Activated T-cell treated with anti-CD3 and anti-CD28 coated beads, Interleukin-2, amount 50 U/mL, for 4 hours (primary cell): Measurements from ENCODE around the gene NOTCH2. TPM values are rescaled to one million over a fixed set of nuclear protein-coding genes. Genes with fewer than 3 reads are reported as not detected.

Experiments used
- ATAC-seq, 2 donors: fragments of 200-7000 bp; cut with Tn5 transposase; one replicate each; pipeline ENCODE4 v1.10.0; 2021
- DNase-seq: peaks from one replicate; pipeline ENCODE4 v3.0.0-alpha.2; 2020
- H3K27me3 Mint-ChIP-seq: one replicate; pipeline ENCODE4 v1.8.0; 2021; ENCODE audit warnings: low read depth, mixed read lengths
- H3K36me3 Mint-ChIP-seq: one replicate; pipeline ENCODE4 v1.8.0; 2022; ENCODE audit warnings: mixed read lengths; ENCODE audit not compliant: insufficient read depth
- H3K4me1 Mint-ChIP-seq: one replicate; pipeline ENCODE4 v1.8.0; 2021; ENCODE audit warnings: low read depth, mixed read lengths
- H3K4me3 Mint-ChIP-seq: one replicate; pipeline ENCODE4 v1.8.0; 2021; ENCODE audit warnings: mild to moderate bottlenecking, moderate library complexity, mixed read lengths
- H3K9me3 Mint-ChIP-seq: one replicate; pipeline ENCODE4 v1.8.0; 2021; ENCODE audit warnings: mixed read lengths
- total RNA-seq, 3 donors: library from RNA; stranded (reverse); gene quantifications; one replicate each; pipeline ENCODE4 v1.2.1, GENCODE V29; 2021

NOTCH2 gene
- total RNA-seq, 3 donors from 2014 or later: 53.4 to 60.8 (median 53.4) TPM

- Mint-ChIP-seq H3K27me3 (no peaks in the 10 kb centered on the region), H3K4me1 (peaks cover 4% of the 10 kb centered on the region), H3K36me3 (peaks cover 44% of the 10 kb centered on the region), H3K9me3 (no peaks in the 10 kb centered on the region), H3K4me3 (no peak overlapping the region)
- ATAC-seq: no peak
- no peak for DNase-seq
Measured at GRCh38 chr1:119974013-119974412, 95.4 kb downstream of the NOTCH2 start.

DNA sequence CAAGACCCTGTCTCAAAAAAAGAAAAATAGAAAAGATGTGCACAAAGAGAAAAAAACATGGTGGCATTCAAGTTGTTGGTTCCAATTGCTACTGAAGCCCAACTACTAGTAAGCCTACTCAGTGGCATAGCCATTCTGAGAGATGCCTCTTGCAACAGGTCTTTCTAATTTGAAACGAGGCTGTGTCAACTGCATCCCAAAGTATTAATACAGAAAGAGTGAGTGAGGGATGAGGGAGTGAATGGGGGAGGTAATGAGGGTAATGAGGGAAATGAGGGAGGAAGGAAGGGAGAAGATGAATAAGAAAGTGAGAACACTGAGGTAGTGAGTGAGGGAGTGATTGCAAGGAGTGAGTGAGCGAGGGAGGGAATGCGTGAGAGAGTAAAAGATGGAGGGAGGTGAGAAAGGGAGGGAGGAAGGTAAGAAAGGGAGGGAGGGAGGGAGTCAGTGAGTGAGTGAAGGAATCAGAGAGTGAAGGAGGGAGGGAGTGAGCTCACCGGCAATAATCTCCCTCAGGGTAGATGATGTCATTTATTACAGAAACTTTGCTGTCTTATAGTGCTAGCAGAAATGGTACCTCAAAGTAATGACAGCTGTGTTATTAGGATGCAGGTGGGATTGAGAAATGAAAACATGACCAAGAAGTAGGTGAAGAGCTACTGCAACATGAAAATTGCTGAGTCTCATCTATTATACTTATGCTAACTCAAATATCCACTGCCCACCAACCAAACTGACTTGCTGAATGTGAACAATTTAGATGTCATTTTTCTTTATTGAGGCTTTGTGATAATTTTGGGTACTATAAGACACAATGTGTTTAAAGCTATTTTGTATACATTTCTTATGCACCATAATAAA is 97.5 kb downstream of the NOTCH2 start:
- peaks cover 39% of the 10 kb centered on the region for H3K36me3 Mint-ChIP-seq
- peaks cover 7% of the 10 kb centered on the region for H3K4me1 Mint-ChIP-seq
- ATAC-seq (no peak), DNase-seq (no peak)
- no peaks in the 10 kb centered on the region for H3K27me3 Mint-ChIP-seq
- H3K4me3 Mint-ChIP-seq: no peak overlapping the region
- H3K9me3 Mint-ChIP-seq: no peaks in the 10 kb centered on the region

- peaks cover 6% of the 10 kb centered on the region for H3K4me1 Mint-ChIP-seq
- H3K27me3 Mint-ChIP-seq: no peaks in the 10 kb centered on the region
- H3K36me3 Mint-ChIP-seq: peaks cover 48% of the 10 kb centered on the region
- DNase-seq (no peak), ATAC-seq (no peak)
- no peak overlapping the region for H3K4me3 Mint-ChIP-seq
- no peaks in the 10 kb centered on the region for H3K9me3 Mint-ChIP-seq
Measured at GRCh38 chr1:119968601-119969000, 100.9 kb downstream of the NOTCH2 start.

GRCh38 chr1:119968068-119968492 is 101.4 kb downstream of the NOTCH2 start:
- DNase-seq (peak; percentile 76), ATAC-seq (peak; percentile 97 to 99)
- Mint-ChIP-seq H3K4me3 (no peak overlapping the region), H3K27me3 (no peaks in the 10 kb centered on the region), H3K9me3 (no peaks in the 10 kb centered on the region), H3K4me1 (peaks cover 6% of the 10 kb centered on the region), H3K36me3 (peaks cover 49% of the 10 kb centered on the region)

GRCh38 chr1:119966681-119967080 is 102.8 kb downstream of the NOTCH2 start:
- Mint-ChIP-seq H3K4me1 (peaks cover 6% of the 10 kb centered on the region), H3K4me3 (no peak overlapping the region), H3K9me3 (no peaks in the 10 kb centered on the region), H3K27me3 (no peaks in the 10 kb centered on the region), H3K36me3 (peaks cover 55% of the 10 kb centered on the region)
- DNase-seq: no peak
- ATAC-seq: no peak

DNA sequence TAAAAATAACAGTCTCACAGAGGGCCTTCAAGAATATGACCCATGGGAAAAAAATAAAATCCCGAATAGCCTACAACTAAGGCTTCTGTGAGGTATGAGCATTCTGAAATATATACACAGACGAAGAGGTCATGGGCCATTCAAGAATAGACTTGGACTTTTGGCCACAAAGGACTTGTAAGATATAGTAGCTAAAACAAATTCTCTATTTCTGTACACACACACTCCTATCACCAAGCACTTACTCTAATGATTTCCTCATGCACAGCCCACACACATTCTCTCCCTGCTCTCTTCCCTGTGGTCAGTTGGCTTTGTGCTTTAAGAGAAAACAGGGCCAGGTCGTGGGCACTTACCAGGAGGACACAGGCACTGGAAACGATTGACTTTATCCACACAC is 103.4 kb downstream of the NOTCH2 start:
- Mint-ChIP-seq H3K4me1 (peaks cover 6% of the 10 kb centered on the region), H3K9me3 (no peaks in the 10 kb centered on the region), H3K36me3 (peaks cover 51% of the 10 kb centered on the region), H3K27me3 (no peaks in the 10 kb centered on the region), H3K4me3 (no peak overlapping the region)
- no peak for ATAC-seq
- DNase-seq: no peak

DNA sequence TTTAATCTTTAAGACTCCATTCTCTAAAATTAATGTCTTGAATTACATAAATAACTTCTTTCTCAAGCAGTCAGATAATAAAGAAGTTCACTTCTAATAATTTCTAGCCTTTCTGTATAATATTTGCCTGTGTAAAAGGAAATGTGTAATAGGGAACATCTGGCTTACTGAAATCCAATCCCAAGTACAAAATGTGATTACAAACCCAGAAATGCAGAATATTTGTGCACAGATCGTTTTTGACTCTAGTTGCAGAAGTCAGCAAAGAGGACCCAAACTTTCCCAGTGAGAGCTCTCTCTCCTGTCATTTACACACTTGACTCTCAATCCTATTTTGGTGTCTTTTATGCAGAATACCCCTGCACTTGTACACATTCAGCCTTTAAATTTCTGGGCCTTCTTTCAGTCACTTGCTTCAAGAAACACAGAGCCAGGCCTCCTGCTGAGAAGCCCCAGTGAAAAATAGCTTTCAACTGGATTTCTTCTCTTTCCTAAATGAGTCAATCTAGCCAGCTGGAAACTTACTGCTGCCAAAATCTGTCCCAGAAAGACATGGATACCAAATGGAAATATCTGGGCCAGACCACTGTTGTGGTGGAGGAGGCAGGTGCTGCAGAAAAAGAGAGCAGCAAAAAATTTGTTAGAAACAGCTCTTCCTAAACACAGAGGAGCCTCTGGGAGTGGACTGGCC is 104.6 kb downstream of the NOTCH2 start:
- H3K4me1 Mint-ChIP-seq: peaks cover 6% of the 10 kb centered on the region
- H3K27me3 Mint-ChIP-seq: no peaks in the 10 kb centered on the region
- ATAC-seq: no peak
- DNase-seq: no peak
- H3K4me3 Mint-ChIP-seq: no peak overlapping the region
- peaks cover 48% of the 10 kb centered on the region for H3K36me3 Mint-ChIP-seq
- H3K9me3 Mint-ChIP-seq: no peaks in the 10 kb centered on the region

GRCh38 chr1:119962296-119962968 is 107.0 kb downstream of the NOTCH2 start:
- H3K4me1 Mint-ChIP-seq: no peaks in the 10 kb centered on the region
- DNase-seq (no peak), ATAC-seq (no peak)
- no peak overlapping the region for H3K4me3 Mint-ChIP-seq
- no peaks in the 10 kb centered on the region for H3K9me3 Mint-ChIP-seq
- no peaks in the 10 kb centered on the region for H3K27me3 Mint-ChIP-seq
- peaks cover 47% of the 10 kb centered on the region for H3K36me3 Mint-ChIP-seq

DNA sequence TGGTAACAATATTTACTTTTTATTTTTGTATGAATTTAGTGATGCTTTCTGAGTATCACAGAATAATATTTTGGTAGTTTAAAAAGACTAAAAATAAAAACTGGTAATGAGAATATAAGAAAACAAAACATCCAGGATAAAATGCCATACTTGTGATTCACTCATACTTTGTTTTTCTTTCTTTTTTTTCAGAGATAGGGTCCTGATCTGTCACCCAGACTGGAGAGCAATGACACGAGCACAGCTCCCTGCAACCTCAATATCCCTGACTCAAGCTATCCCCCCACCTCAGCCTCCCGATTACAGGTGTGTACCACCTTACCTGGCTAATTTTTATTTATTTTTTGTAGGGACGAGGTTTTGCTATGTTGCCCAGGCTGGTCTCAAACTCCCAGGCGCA is 109.0 kb downstream of the NOTCH2 start:
- H3K9me3 Mint-ChIP-seq: no peaks in the 10 kb centered on the region
- peaks cover 37% of the 10 kb centered on the region for H3K36me3 Mint-ChIP-seq
- no peaks in the 10 kb centered on the region for H3K27me3 Mint-ChIP-seq
- DNase-seq (no peak), ATAC-seq (no peak)
- no peak overlapping the region for H3K4me3 Mint-ChIP-seq
- H3K4me1 Mint-ChIP-seq: peaks cover 4% of the 10 kb centered on the region

- Mint-ChIP-seq H3K4me3 (no peak overlapping the region), H3K9me3 (no peaks in the 10 kb centered on the region), H3K36me3 (peaks cover 33% of the 10 kb centered on the region), H3K27me3 (no peaks in the 10 kb centered on the region), H3K4me1 (peaks cover 4% of the 10 kb centered on the region)
- no peak for DNase-seq
- ATAC-seq: no peak
Measured at GRCh38 chr1:119959268-119960220, 109.9 kb downstream of the NOTCH2 start.

DNA sequence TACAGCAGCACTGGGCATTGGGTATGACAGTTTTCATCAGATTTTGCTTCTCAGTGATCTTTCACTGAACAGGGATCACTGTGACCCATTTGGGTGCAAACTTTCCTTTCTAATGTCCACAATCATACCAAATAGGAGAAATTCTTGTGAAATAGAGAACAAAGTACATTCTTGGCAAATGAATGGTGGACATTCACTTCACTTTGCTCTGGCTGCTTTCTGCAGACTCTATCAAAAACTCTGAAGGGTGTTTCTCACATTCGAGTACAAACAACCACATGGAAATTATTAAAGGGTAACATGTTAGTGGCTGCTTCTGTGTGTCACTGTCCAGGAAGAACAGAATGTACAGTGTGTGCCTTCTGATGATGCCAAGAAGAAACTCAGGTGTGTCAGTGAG is 111.2 kb downstream of the NOTCH2 start:
- DNase-seq (no peak), ATAC-seq (no peak)
- Mint-ChIP-seq H3K4me1 (peaks cover 4% of the 10 kb centered on the region), H3K9me3 (no peaks in the 10 kb centered on the region), H3K4me3 (no peak overlapping the region), H3K36me3 (peaks cover 35% of the 10 kb centered on the region), H3K27me3 (no peaks in the 10 kb centered on the region)

GRCh38 chr1:119956306-119956705 is 113.2 kb downstream of the NOTCH2 start:
- Mint-ChIP-seq H3K27me3 (no peaks in the 10 kb centered on the region), H3K9me3 (no peaks in the 10 kb centered on the region), H3K4me1 (peaks cover 4% of the 10 kb centered on the region), H3K36me3 (peaks cover 27% of the 10 kb centered on the region), H3K4me3 (no peak overlapping the region)
- DNase-seq (no peak), ATAC-seq (no peak)

- H3K9me3 Mint-ChIP-seq: no peaks in the 10 kb centered on the region
- ATAC-seq: no peak
- peaks cover 29% of the 10 kb centered on the region for H3K36me3 Mint-ChIP-seq
- H3K4me3 Mint-ChIP-seq: no peak overlapping the region
- no peak for DNase-seq
- no peaks in the 10 kb centered on the region for H3K27me3 Mint-ChIP-seq
- H3K4me1 Mint-ChIP-seq: peaks cover 4% of the 10 kb centered on the region
Measured at GRCh38 chr1:119954476-119955422, 114.7 kb downstream of the NOTCH2 start.
